K562 (cell line): Measurements from ENCODE around the gene ZNF816. TPM values are rescaled to one million over a fixed set of nuclear protein-coding genes. Genes with fewer than 3 reads are reported as not detected.

Experiments
- AFF4 ChIP-seq: sonication (generic); formaldehyde crosslinking; IDR thresholded peaks from 2 replicates; pipeline ENCODE4 v1.8.0; 2023; ENCODE audit warnings: mild to moderate bottlenecking, missing genetic modification reagents
- BCLAF1 ChIP-seq, 2 experiments: fragments of 450-650 bp in 1 of 2; IDR thresholded peaks; 2 replicates each; pipeline ENCODE4 v1.6.1; 2011 to 2017; ENCODE audit warnings: low read depth in 2 of 2, antibody characterized with exemption in 1 of 2, borderline replicate concordance in 1 of 2, low read length in 1 of 2, mild to moderate bottlenecking in 1 of 2, mixed read lengths in 1 of 2; ENCODE audit not compliant: control insufficient read depth in 1 of 2
- polyA plus RNA-seq, 8 experiments: library from polyadenylated mRNA; depleted of rRNA in 4 of 8; stranded (reverse) in 5 of 8; unstranded in 3 of 8; fragments of >200 nt; fragmentation: Nextera tagmentation in 2 of 8; fragmentation: Illumina TruSeq in 1 of 8; extraction: Ambion mirVana in 2 of 8; extraction: Trizol in 1 of 8; gene quantifications; 2 replicates each; pipeline versions ENCODE4 v1.2.1 to v1.2.3, GENCODE V29; 2011 to 2014; ENCODE audit warnings: inconsistent platforms in 1 of 8, missing spikeins in 1 of 8
- total RNA-seq, 7 experiments: library from RNA; depleted of rRNA in 6 of 7; stranded (reverse); fragments of >200 nt in 6 of 7; fragmentation: Illumina TruSeq in 2 of 7; extraction: Trizol in 2 of 7; gene quantifications; 2 replicates each; pipeline versions ENCODE4 v1.2.1 to v1.2.3, GENCODE V29; 2011 to 2021; ENCODE audit warnings: low replicate concordance in 1 of 7

Gene ZNF816
- total and polyA plus RNA-seq, 9 of the 15 experiments (the other 6 are each of a cell fraction or from before 2014, with no cell fraction given) = 8.6 to 23.4 (median 13.0) TPM

GRCh38 chr19:52923778-52924593, 38.7 kb downstream of the ZNF816 start (continued):
- no peak for TF ChIP-seq BCLAF1 (IDR thresholded peaks at IDR 0.05; ENCODE audit: borderline replicate concordance in 1 of 2, control insufficient read depth in 1 of 2, low read depth in 2 of 2, low read length in 1 of 2)
- no peak for TF ChIP-seq AFF4
- TF ChIP-seq, all 486 proteins: peak for 34
